Nephron progenitor cell (in vitro differentiated cells): ENCODE data around the gene SHB.
"Not testable (repeated sequence)": the region's sequence is repeated elsewhere in the genome, so short reads cannot be mapped to it uniquely, and the experiment has no call there.

Experiments
- DNase-seq: peaks from one replicate; pipeline ENCODE4 v3.0.0; 2021
- H3K27ac Mint-ChIP-seq: 2 replicates; pipeline ENCODE4 v1.8.0; 2021; ENCODE audit warnings: mild to moderate bottlenecking, moderate library complexity, mixed read lengths
- H3K27me3 Mint-ChIP-seq: 2 replicates; pipeline ENCODE4 v1.8.0; 2021; ENCODE audit warnings: mild to moderate bottlenecking, low read depth, mixed read lengths; ENCODE audit not compliant: poor library complexity
- H3K36me3 Mint-ChIP-seq: 2 replicates; pipeline ENCODE4 v1.8.0; 2021; ENCODE audit warnings: low read depth, mixed read lengths
- H3K4me1 Mint-ChIP-seq: 2 replicates; pipeline ENCODE4 v1.8.0; 2021; ENCODE audit warnings: mixed read lengths
- H3K4me3 Mint-ChIP-seq: 2 replicates; pipeline ENCODE4 v1.8.0; 2021; ENCODE audit warnings: mild to moderate bottlenecking, moderate library complexity, mixed read lengths
- H3K9me3 Mint-ChIP-seq: 2 replicates; pipeline ENCODE4 v1.8.0; 2021; ENCODE audit warnings: mild to moderate bottlenecking, moderate library complexity, mixed read lengths
- CTCF ChIP-seq: fragments of 200-600 bp; sonication (generic); IDR thresholded peaks from 2 replicates; pipeline ENCODE4 v1.5.0; 2021; ENCODE audit warnings: antibody characterized with exemption

Gene SHB

GRCh38 chr9:38053697-38054461, 15.1 kb downstream of the SHB start:
- no peaks in the 10 kb centered on the region for H3K9me3 Mint-ChIP-seq
- no peak overlapping the region for H3K27ac Mint-ChIP-seq
- H3K4me3 Mint-ChIP-seq = no peak overlapping the region
- peaks cover 35% of the 10 kb centered on the region for H3K4me1 Mint-ChIP-seq
- no peak for TF ChIP-seq CTCF
- no peaks in the 10 kb centered on the region for H3K36me3 Mint-ChIP-seq
- DNase-seq = no peak
- H3K27me3 Mint-ChIP-seq = peaks cover 16% of the 10 kb centered on the region

GRCh38 chr9:38051780-38052546, 17.1 kb downstream of the SHB start:
- no peak for TF ChIP-seq CTCF
- peak overlapping the region; percentile 85 for H3K27ac Mint-ChIP-seq
- no peaks in the 10 kb centered on the region for H3K9me3 Mint-ChIP-seq
- no peak overlapping the region for H3K4me3 Mint-ChIP-seq
- no peaks in the 10 kb centered on the region for H3K36me3 Mint-ChIP-seq
- H3K27me3 Mint-ChIP-seq = peaks cover 11% of the 10 kb centered on the region
- peaks cover 35% of the 10 kb centered on the region for H3K4me1 Mint-ChIP-seq
- DNase-seq = no peak

DNA sequence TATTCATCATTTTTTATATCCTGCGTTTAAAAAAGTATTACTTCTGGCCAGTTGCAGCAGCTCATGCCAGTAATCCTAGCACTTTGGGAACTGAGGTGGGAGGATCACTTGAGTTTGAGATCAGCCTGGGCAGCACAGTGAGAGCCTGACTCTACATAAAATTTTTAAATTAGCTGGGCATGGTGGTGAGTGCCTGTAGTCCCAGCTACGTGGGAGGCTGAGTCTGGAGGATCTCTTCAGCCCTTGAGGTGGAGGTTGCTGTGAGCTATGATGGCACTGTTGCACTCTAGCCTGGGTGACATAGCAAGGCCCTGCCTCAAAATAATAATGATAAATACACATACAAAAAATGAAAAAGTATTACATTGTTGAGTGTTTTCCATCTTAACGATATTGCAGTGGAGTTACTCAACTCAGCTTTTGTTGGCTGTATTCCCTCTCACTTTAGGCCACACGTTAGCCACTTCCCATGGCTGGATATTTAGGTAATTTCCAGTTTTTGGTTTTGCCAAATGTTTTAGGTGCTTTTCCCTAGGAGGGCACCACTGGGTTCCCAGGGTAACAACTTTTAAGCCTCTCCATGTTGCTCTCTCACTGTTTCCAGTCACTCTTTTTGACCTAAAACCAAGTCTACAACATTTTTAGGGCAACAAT, 20.6 kb downstream of the SHB start:
- Mint-ChIP-seq H3K27ac (peak overlapping the region; percentile 95), H3K4me3 (peak overlapping the region; percentile 71)

GRCh38 chr9:38047301-38048251, 21.5 kb downstream of the SHB start:
- Mint-ChIP-seq H3K36me3 (no peaks in the 10 kb centered on the region), H3K27me3 (peaks cover 11% of the 10 kb centered on the region), H3K4me1 (peaks cover 70% of the 10 kb centered on the region), H3K27ac (peak overlapping the region; percentile 95), H3K4me3 (peak overlapping the region; percentile 71), H3K9me3 (no peaks in the 10 kb centered on the region)
- no peak for TF ChIP-seq CTCF
- DNase-seq = peak; percentile 35

More for the DNA sequence above, 20.6 kb downstream of the SHB start:
- DNase-seq = no peak
- no peak for TF ChIP-seq CTCF
- Mint-ChIP-seq H3K36me3 (no peaks in the 10 kb centered on the region), H3K27me3 (peaks cover 11% of the 10 kb centered on the region), H3K9me3 (no peaks in the 10 kb centered on the region), H3K4me1 (peaks cover 66% of the 10 kb centered on the region)

DNA sequence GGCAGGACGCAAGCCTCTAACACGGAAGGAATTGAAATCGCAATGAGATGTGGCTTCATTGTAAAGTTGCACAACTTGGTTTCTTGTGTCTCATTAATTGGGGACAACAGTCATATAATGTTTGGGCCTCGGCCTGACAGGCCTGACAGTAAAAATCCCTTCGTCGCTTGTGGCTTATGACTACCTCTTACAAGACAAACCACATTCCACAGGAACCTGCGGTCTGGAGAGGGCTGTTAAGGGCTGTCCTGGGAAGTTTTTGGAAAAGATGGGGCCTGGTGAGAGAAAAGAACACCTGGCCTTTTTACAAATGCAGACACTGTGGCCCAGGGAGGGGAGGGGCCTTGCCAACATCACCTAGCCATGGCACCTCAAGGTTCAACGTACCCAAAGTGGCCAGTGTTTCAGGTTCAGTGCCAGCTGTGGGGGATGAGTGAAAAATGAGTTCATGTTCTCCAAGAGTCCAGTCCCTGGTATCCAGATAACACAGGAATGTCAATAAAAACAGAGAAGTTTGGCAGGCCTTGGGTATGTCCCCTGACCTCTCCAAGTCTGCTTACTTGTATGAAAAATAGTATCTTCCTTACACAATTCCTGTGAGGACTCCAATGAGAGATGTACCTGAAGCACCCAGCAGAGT, 22.2 kb downstream of the SHB start:
- no peaks in the 10 kb centered on the region for H3K9me3 Mint-ChIP-seq
- H3K36me3 Mint-ChIP-seq = no peaks in the 10 kb centered on the region
- peaks cover 5% of the 10 kb centered on the region for H3K27me3 Mint-ChIP-seq
- no peak for TF ChIP-seq CTCF
- peaks cover 70% of the 10 kb centered on the region for H3K4me1 Mint-ChIP-seq
- DNase-seq = no peak
- H3K4me3 Mint-ChIP-seq = peak overlapping the region; percentile 71
- H3K27ac Mint-ChIP-seq = peak overlapping the region; percentile 95

DNA sequence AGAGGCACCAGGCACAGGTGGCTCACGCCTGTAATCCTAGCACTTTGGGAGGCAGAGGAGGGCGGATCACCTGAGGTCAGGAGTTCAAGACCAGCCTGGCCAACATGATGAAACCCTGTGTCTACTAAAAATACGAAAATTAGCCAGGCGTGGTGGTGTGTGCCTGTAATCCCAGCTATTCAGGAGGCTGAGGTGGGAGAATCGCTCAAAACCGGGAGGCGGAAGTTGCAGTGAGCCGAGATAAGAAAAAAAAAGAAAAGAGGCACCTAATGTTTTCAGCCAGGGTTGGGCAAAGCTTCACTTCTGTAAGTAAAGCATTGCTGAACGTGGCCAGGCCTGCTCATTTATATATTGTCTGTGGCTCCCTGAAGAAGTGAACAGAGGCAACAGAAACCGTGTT, 23.1 kb downstream of the SHB start:
- not testable (repeated sequence) for H3K9me3 Mint-ChIP-seq, H3K4me3 Mint-ChIP-seq, DNase-seq, H3K27me3 Mint-ChIP-seq, H3K36me3 Mint-ChIP-seq
- H3K4me1 Mint-ChIP-seq = peaks cover 74% of the 10 kb centered on the region
- peak overlapping the region; percentile 38 for H3K27ac Mint-ChIP-seq
